Lower leg skin (tissue), 4 donors: ENCODE measurements around the gene CYS1. TPM values are rescaled to one million over a fixed set of nuclear protein-coding genes. Genes with fewer than 3 reads are reported as not detected.

Source experiments
- DNase-seq, 2 donors: peaks; one replicate each; pipeline ENCODE4 v3.0.0-alpha.2; 2019; ENCODE audit warnings: low spot score in 2 of 2
- H3K4me3 ChIP-seq: fragments of 200-600 bp; sonication (generic); 2 replicates; pipeline ENCODE4 v1.5.1; 2017; ENCODE audit warnings: mild to moderate bottlenecking, low read depth; ENCODE audit not compliant: poor library complexity, severe bottlenecking
- CTCF ChIP-seq, 3 donors: fragments of 450-650 bp; IDR thresholded peaks; one replicate each; pipeline ENCODE4 v1.5.1; 2016; ENCODE audit warnings: antibody characterized with exemption in 3 of 3, mild to moderate bottlenecking in 3 of 3, moderate library complexity in 2 of 3
- POLR2A ChIP-seq, 2 donors: fragments of 450-650 bp; IDR thresholded peaks; one replicate each; pipeline ENCODE4 v1.6.1; 2016 to 2017; ENCODE audit warnings: antibody characterized with exemption in 2 of 2, mild to moderate bottlenecking in 1 of 2, moderate library complexity in 1 of 2
- WGBS, 2 donors: methylation state at CpG; one replicate each; pipeline ENCODE4 v1.1.5; 2018; 5-methylcytosine and 5-hydroxymethylcytosine counted together
- intact Hi-C: fragments of 100-400 bp; cut with DNase I; formaldehyde crosslinking; loops from one replicate; pipeline ENCODE4 v1.15.0; 2023; ENCODE audit warnings: low total_unique reads
- total RNA-seq, 4 donors: library from RNA; depleted of rRNA; stranded (reverse); fragments of >200 nt; gene quantifications; one replicate each; pipeline ENCODE4 v1.1.0, GENCODE V29; 2016

Gene CYS1
- total RNA-seq, 4 donors from 2014 or later: 0.25 to 0.98 (median 0.62) TPM; not detected in 1

- no peak overlapping the region for H3K4me3 ChIP-seq
- intact Hi-C loops: no loop called here
- TF ChIP-seq POLR2A (IDR thresholded peaks at IDR 0.05) (no peak), CTCF (IDR thresholded peaks at IDR 0.05) (no peak)
- DNase-seq: no peak
- WGBS, 2 donors: 83 to 85% methylated on average over 9 of the region's 9 CpGs
These were observed 18.8 kb downstream of the CYS1 start for GRCh38 chr2:10061221-10061925.

- 92 to 94% methylated on average over 19 of the region's 20 CpGs for WGBS, 2 donors
- DNase-seq: no peak
- TF ChIP-seq CTCF (IDR thresholded peaks at IDR 0.05) (no peak), POLR2A (IDR thresholded peaks at IDR 0.05) (no peak)
- intact Hi-C loops: no loop called here
- H3K4me3 ChIP-seq: no peak overlapping the region
These were observed 20.5 kb downstream of the CYS1 start for GRCh38 chr2:10059552-10060335.

- no peak for DNase-seq
- WGBS, 2 donors: 94% methylated on average over 17 of the region's 17 CpGs
These were observed 21.2 kb downstream of the CYS1 start for GRCh38 chr2:10059016-10059351.

GRCh38 chr2:10058251-10059015 is 21.8 kb downstream of the CYS1 start:
- TF ChIP-seq CTCF (IDR thresholded peaks at IDR 0.05) (no peak), POLR2A (IDR thresholded peaks at IDR 0.05) (no peak)
- no peak overlapping the region for H3K4me3 ChIP-seq
- DNase-seq: no peak
- WGBS, 2 donors: 94 to 96% methylated on average over 38 to 39 of the region's 39 CpGs
- intact Hi-C loops: no loop called here

More at GRCh38 chr2:10059016-10059351, 21.2 kb downstream of the CYS1 start:
- no peak for TF ChIP-seq CTCF (IDR thresholded peaks at IDR 0.05)
- TF ChIP-seq POLR2A (IDR thresholded peaks at IDR 0.05): no peak
- H3K4me3 ChIP-seq: no peak overlapping the region
- intact Hi-C loops: no loop called here

GRCh38 chr2:10057231-10058107 is 22.7 kb downstream of the CYS1 start:
- intact Hi-C loops: no loop called here
- DNase-seq: no peak
- WGBS, 2 donors: 24 to 30% methylated on average over 28 of the region's 28 CpGs
- no peak for TF ChIP-seq CTCF (IDR thresholded peaks at IDR 0.05)
- no peak overlapping the region for H3K4me3 ChIP-seq
